GM10248 (cell line): ENCODE measurements around the gene CXCL5.

Source experiments
- CTCF ChIA-PET: fragments of 300-600 bp; sonication (Branson Sonifier 250); formaldehyde crosslinking; extraction: SDS; loops from one replicate; lab custom pipeline; 2021; ENCODE audit warnings: antibody characterized with exemption; lab: Yijun Ruan, JAX
- POLR2A ChIA-PET: fragments of 350-650 bp; sonication (Branson Sonifier 250); formaldehyde crosslinking; extraction: SDS; loops from one replicate; lab custom pipeline; 2020; ENCODE audit warnings: antibody characterized with exemption; lab: Yijun Ruan, JAX
- DNase-seq: peaks from one replicate; pipeline ENCODE4 v3.0.0; 2012; ENCODE audit errors: extremely low spot score
- CTCF ChIP-seq: IDR thresholded peaks from 2 replicates; pipeline ENCODE4 v1.5.1; 2012; ENCODE audit warnings: mild to moderate bottlenecking, low read depth; ENCODE audit errors: extremely low read depth, missing control alignments, control extremely low read depth

Gene CXCL5

GRCh38 chr4:73998040-73999011, at the start of gene CXCL5:
CXCL5 (minus strand) TSS chr4:73998677; CDS start chr4:73998581, 96 bp downstream.
- no peak for TF ChIP-seq CTCF
- CTCF ChIA-PET: no interaction called here
- POLR2A ChIA-PET: no interaction called here
- DNase-seq: no peak

- no peak for DNase-seq
- CTCF ChIA-PET: no interaction called here
- no peak for TF ChIP-seq CTCF
- POLR2A ChIA-PET: no interaction called here
Measured at GRCh38 chr4:74047152-74047551, 48.7 kb upstream of the CXCL5 start.

- ChIA-PET POLR2A (no interaction called here), CTCF (no interaction called here)
- no peak for TF ChIP-seq CTCF
- no peak for DNase-seq
Measured at GRCh38 chr4:74045772-74046171, 47.3 kb upstream of the CXCL5 start.

- CTCF ChIA-PET: no interaction called here
- no peak for TF ChIP-seq CTCF
- no peak for DNase-seq
- POLR2A ChIA-PET: no interaction called here
Measured at GRCh38 chr4:74045247-74045646, 46.8 kb upstream of the CXCL5 start.

GRCh38 chr4:74044677-74045076, 46.2 kb upstream of the CXCL5 start:
- CTCF ChIA-PET: no interaction called here
- DNase-seq: no peak
- no peak for TF ChIP-seq CTCF
- POLR2A ChIA-PET: no interaction called here

- TF ChIP-seq CTCF: no peak
- ChIA-PET POLR2A (no interaction called here), CTCF (interaction anchor here (1.0 to 2.1 kb wide), 2 partner anchors 9 to 30 kb away, joined by 3 to 7 read pairs; no protein-coding TSS in a partner anchor)
- no peak for DNase-seq
Measured at GRCh38 chr4:74042681-74043080, 44.2 kb upstream of the CXCL5 start.
